Lower leg skin (tissue), 3 donors: ENCODE data around the gene GNG4.

ENCODE experiments used
- CTCF ChIP-seq, 3 donors: fragments of 450-650 bp; IDR thresholded peaks; one replicate each; pipeline ENCODE4 v1.5.1; 2016; ENCODE audit warnings: antibody characterized with exemption in 3 of 3, mild to moderate bottlenecking in 3 of 3, moderate library complexity in 2 of 3
- POLR2A ChIP-seq, 2 donors: fragments of 450-650 bp; IDR thresholded peaks; one replicate each; pipeline ENCODE4 v1.6.1; 2016 to 2017; ENCODE audit warnings: antibody characterized with exemption in 2 of 2, mild to moderate bottlenecking in 1 of 2, moderate library complexity in 1 of 2

DNA sequence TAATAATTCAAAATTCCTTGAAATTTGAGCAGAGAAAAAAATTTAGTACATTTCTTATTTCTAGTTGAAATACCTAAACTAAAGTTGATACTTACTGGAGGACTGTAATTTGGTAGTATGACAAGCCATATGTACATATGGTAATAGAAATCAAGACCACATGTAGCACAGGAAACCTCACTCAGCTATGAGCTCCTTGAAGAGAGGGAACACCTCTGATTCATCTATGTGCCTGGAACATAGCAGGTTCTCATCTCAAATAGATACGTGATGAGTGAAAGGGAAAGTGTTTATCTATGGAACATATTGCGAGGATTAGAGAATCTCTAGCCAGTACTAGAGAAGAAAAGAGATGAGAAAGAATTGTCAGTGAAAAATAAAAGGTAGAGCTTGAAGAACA lies 47.9 kb upstream of the GNG4 start:
- TF ChIP-seq CTCF (IDR thresholded peaks at IDR 0.05) (no peak), POLR2A (IDR thresholded peaks at IDR 0.05) (no peak)
